Dendritic cell treated with granulocyte-macrophage colony-stimulating factor and Interleukin-4, amounts not matched to agents 40 ng/mL and 50 ng/mL, for 4 days (primary cell): ENCODE measurements around the gene OSBPL3.

ENCODE experiments used
- H3K27ac Mint-ChIP-seq: one replicate; pipeline ENCODE4 v1.8.0; 2022; ENCODE audit warnings: mild to moderate bottlenecking, mixed read lengths
- H3K27me3 Mint-ChIP-seq: one replicate; pipeline ENCODE4 v1.8.0; 2022; ENCODE audit warnings: mild to moderate bottlenecking, mixed read lengths
- H3K36me3 Mint-ChIP-seq: one replicate; pipeline ENCODE4 v1.8.0; 2022; ENCODE audit warnings: low read depth, mixed read lengths
- H3K4me1 Mint-ChIP-seq: one replicate; pipeline ENCODE4 v1.8.0; 2022; ENCODE audit warnings: low read depth, mixed read lengths
- H3K4me3 Mint-ChIP-seq: one replicate; pipeline ENCODE4 v1.8.0; 2022; ENCODE audit warnings: mild to moderate bottlenecking, moderate library complexity, mixed read lengths
- H3K9me3 Mint-ChIP-seq: one replicate; pipeline ENCODE4 v1.8.0; 2022; ENCODE audit warnings: mixed read lengths
- intact Hi-C: fragments of 100-400 bp; cut with micrococcal nuclease; formaldehyde crosslinking; loops from one replicate; pipeline ENCODE4 v1.15.0; 2022

OSBPL3 gene

GRCh38 chr7:24858108-24858977 is 121.6 kb downstream of the OSBPL3 start:
- H3K27me3 Mint-ChIP-seq, result no peaks in the 10 kb centered on the region
- no peak overlapping the region for H3K27ac Mint-ChIP-seq
- peaks cover 17% of the 10 kb centered on the region for H3K4me1 Mint-ChIP-seq
- peaks cover 68% of the 10 kb centered on the region for H3K36me3 Mint-ChIP-seq
- no peak overlapping the region for H3K4me3 Mint-ChIP-seq
- no peaks in the 10 kb centered on the region for H3K9me3 Mint-ChIP-seq
- intact Hi-C loops, result no loop called here

DNA sequence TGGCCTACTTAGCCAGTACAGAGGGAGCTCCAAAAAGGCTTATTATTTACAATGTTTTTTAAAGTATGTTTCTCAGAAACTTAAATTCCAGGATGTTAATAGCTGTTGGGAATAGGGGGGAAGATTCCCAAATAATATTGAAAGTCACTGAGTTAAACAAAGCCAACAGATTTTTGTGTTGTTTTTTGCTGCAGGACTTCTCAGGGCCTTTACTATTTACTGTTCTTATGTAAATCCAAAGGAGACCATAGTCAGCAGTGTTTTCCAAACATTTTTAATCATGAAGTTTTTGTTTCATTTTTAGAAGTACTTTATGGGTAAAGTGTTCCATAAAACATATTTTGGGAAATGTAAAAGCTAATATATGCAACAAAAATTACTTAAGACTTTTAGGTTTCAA is 122.4 kb downstream of the OSBPL3 start:
- H3K4me1 Mint-ChIP-seq, result peaks cover 10% of the 10 kb centered on the region
- no peaks in the 10 kb centered on the region for H3K9me3 Mint-ChIP-seq
- H3K36me3 Mint-ChIP-seq, result peaks cover 67% of the 10 kb centered on the region
- H3K27ac Mint-ChIP-seq, result no peak overlapping the region
- no peak overlapping the region for H3K4me3 Mint-ChIP-seq
- H3K27me3 Mint-ChIP-seq, result no peaks in the 10 kb centered on the region
- intact Hi-C loops, result no loop called here

DNA sequence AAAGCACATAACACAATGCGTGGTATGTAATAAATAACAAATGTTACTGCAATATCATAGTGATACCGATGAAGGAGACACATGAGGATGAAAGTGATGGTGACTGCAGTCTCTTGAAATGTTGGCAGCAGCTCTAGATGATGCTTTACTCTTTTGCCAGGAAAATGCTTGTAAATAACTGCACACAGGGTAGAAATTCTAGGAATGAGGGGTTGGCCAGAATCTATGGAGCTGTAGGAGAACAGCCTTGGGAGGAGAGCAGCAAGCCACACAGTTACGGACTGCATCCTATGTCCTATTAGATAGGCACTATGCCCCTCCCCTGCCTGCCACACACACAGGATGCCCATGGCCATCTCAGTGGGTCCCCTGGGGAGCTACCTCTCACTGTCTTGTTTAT is 125.1 kb downstream of the OSBPL3 start:
- Mint-ChIP-seq H3K9me3 (no peaks in the 10 kb centered on the region), H3K4me3 (no peak overlapping the region), H3K36me3 (peaks cover 71% of the 10 kb centered on the region), H3K27ac (no peak overlapping the region), H3K27me3 (no peaks in the 10 kb centered on the region), H3K4me1 (peaks cover 15% of the 10 kb centered on the region)
- intact Hi-C loops, result no loop called here

DNA sequence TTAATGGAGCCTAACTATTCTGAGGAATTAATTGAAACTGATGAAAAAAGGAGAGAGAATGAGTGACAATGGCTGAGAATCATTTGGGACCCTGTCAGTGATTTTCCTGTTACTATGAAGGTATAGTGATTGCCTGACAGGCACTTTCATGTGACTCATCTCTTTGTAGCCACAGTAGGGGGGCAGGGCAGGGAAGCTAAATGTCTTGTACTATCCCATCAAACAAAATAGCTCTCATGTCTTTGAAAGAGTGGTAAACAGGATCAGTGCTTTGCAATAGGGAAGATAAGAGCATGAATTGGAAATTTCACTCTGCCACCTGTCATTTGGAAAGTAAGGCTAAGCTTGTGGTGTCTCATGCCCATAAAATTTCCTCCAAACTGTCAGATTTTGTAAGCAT is 128.2 kb downstream of the OSBPL3 start:
- H3K27me3 Mint-ChIP-seq, result no peaks in the 10 kb centered on the region
- H3K4me3 Mint-ChIP-seq, result no peak overlapping the region

DNA sequence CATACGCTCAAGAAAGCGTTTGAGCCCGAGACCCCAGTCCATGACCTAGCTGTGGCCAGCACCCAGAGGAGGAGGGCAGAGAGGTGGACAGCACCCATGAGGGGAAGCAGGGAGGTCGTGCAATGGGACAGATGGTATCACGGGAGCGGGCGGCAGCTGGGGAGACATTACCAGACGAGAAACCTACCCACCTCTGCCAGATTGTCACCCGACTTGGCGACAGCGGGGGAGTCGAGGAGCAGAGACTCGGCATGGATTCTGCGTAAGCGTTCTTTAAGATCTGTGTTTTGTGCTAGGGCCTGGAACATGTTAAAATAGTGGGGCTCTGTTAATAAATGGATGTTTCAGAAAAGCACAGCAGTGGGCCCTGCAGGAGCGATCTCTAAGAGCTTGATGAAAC is 131.1 kb downstream of the OSBPL3 start:
- intact Hi-C loops, result no loop called here
- H3K4me3 Mint-ChIP-seq, result no peak overlapping the region
- H3K4me1 Mint-ChIP-seq, result peaks cover 8% of the 10 kb centered on the region
- peaks cover 77% of the 10 kb centered on the region for H3K36me3 Mint-ChIP-seq
- no peak overlapping the region for H3K27ac Mint-ChIP-seq
- H3K9me3 Mint-ChIP-seq, result no peaks in the 10 kb centered on the region
- H3K27me3 Mint-ChIP-seq, result no peaks in the 10 kb centered on the region

More for the DNA sequence above, 128.2 kb downstream of the OSBPL3 start:
- Mint-ChIP-seq H3K4me1 (peaks cover 15% of the 10 kb centered on the region), H3K9me3 (no peaks in the 10 kb centered on the region), H3K36me3 (peaks cover 85% of the 10 kb centered on the region), H3K27ac (no peak overlapping the region)
- intact Hi-C loops, result no loop called here

DNA sequence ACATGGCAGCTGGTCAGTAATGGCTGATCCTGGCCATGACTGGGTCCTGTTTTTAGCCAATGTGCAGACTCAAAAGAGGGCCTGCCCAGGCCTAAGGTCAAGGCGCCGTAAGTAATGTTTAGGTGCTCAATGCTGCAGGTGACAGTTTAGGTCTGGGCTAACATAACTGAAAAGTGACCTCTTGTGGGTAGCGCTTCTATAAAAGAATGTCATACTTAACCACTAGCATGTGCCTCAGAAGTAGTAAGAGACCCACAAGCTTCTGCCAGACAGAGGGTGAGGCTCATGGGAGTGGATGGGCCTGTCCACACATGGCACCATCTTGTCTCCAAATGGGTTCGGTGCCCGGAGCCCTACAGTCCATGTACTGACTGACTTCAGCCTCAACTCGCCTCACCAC is 132.2 kb downstream of the OSBPL3 start:
- Mint-ChIP-seq H3K27me3 (no peaks in the 10 kb centered on the region), H3K4me1 (peaks cover 13% of the 10 kb centered on the region), H3K9me3 (no peaks in the 10 kb centered on the region), H3K36me3 (peaks cover 80% of the 10 kb centered on the region), H3K4me3 (no peak overlapping the region), H3K27ac (no peak overlapping the region)
- intact Hi-C loops, result no loop called here

DNA sequence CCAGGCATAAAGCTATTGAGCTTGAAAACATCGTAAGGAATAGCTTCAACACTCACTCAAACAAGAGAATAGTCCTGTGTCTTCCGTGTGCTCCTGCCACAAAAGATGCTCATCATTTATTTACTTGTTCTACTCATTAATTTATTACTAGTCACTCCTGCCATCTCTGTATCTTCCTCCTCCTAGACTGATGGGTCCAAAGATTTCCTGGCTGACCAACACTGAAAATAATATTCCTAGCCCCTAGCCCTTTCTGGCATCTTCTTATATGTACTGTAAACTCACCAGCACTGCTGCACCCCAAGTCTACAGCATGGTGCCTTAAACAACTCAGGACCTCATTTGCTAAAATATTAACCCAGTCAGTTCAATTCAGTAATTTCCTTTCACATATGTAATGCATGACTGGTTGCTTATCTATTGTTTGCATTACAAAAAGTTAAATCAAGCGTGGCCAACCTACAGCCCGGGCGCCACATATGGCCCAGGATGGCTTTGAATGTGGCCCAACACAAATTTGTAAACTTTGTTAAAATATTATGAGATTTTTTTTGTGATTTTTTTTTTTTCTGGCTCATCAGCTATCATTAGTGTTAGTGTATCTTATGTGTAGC is 136.1 kb downstream of the OSBPL3 start:
- intact Hi-C loops, result no loop called here
- Mint-ChIP-seq H3K9me3 (no peaks in the 10 kb centered on the region), H3K4me3 (no peak overlapping the region), H3K27ac (no peak overlapping the region), H3K27me3 (no peaks in the 10 kb centered on the region), H3K4me1 (peaks cover 9% of the 10 kb centered on the region), H3K36me3 (peaks cover 75% of the 10 kb centered on the region)

DNA sequence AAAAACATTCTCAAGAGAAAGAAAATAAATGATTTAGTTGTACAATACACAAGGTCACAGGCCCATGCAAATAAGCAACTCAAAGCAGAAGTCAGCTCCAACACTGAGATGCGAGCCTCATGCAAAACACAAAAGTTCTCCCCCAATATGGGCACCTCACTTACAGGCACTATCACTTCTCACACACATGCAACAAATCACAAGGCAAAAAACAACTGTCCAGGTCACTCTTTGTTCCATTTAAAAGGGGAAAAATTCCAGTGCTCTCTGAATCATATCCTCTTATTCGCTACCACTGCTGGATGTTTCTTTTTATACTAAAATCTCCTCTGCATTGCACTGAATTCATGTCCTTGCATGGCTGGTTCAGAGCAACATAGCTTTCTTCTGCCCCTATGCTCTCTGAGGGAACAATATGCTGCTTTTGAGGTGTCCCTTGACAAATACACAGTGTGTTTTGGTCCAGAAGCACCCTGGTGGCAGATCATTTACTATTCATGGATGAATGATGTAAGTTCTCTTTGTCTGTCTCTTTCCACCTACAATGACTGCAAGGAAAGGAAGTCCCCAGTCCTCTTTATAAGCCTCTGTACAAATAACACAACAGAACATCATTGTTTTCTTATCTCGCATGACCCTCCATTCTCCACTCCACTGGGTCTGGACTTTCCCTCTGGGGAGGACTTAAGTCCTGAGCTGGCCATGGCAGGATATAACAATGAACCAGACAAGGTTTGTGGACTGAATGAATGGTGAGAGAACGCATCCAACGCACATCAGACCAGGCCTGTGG is 137.3 kb downstream of the OSBPL3 start:
- Mint-ChIP-seq H3K27ac (no peak overlapping the region), H3K4me3 (no peak overlapping the region), H3K4me1 (peaks cover 15% of the 10 kb centered on the region), H3K9me3 (no peaks in the 10 kb centered on the region), H3K36me3 (peaks cover 69% of the 10 kb centered on the region), H3K27me3 (no peaks in the 10 kb centered on the region)
- intact Hi-C loops, result no loop called here

DNA sequence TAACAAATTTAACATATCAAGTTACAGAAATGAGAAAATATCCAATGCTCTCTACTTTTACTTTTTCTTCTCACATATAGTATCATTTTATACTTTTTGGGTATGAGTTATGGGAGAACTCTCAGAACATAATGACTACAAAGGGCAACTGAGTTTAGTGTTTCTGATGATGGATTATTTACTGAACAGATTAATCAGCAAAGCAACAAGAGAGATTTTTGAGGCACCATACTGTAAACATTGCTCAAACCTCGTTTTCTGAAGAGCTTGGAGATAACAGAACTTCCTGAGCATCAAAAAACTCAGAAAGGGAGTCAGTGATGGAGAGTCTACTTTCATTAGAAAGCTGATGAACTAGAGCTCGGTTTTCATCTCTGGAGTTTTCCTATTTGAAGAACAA is 137.9 kb downstream of the OSBPL3 start:
- H3K36me3 Mint-ChIP-seq, result peaks cover 65% of the 10 kb centered on the region
- H3K27me3 Mint-ChIP-seq, result no peaks in the 10 kb centered on the region
- H3K4me1 Mint-ChIP-seq, result peaks cover 20% of the 10 kb centered on the region
- intact Hi-C loops, result no loop called here
- H3K4me3 Mint-ChIP-seq, result no peak overlapping the region
- no peak overlapping the region for H3K27ac Mint-ChIP-seq
- no peaks in the 10 kb centered on the region for H3K9me3 Mint-ChIP-seq

GRCh38 chr7:24840563-24840962 is 139.4 kb downstream of the OSBPL3 start:
- peaks cover 30% of the 10 kb centered on the region for H3K4me1 Mint-ChIP-seq
- H3K36me3 Mint-ChIP-seq, result peaks cover 55% of the 10 kb centered on the region

DNA sequence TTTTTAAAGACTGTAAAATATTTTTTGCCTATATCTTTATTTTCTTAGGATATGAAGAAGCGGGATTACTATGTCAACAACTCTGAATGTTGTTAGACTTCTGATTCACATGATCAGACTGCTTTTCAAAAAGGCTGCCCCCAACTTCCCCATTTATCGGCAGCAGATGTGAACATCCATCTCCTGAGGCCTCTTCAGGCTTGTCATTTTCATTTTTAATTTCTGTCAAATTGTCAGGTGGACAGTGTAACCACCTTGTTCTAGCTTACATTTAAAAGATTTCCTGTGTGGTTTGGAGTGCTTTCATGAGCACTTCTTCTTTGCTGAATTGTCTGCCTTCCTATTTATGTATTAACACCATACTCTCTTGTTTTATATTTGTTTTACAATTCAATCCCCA is 143.9 kb downstream of the OSBPL3 start:
- no peaks in the 10 kb centered on the region for H3K27me3 Mint-ChIP-seq
- intact Hi-C loops, result no loop called here
- H3K27ac Mint-ChIP-seq, result peak overlapping the region; percentile 43
- no peaks in the 10 kb centered on the region for H3K9me3 Mint-ChIP-seq
- peaks cover 24% of the 10 kb centered on the region for H3K36me3 Mint-ChIP-seq
- H3K4me1 Mint-ChIP-seq, result peaks cover 63% of the 10 kb centered on the region
- no peak overlapping the region for H3K4me3 Mint-ChIP-seq

More at GRCh38 chr7:24840563-24840962, 139.4 kb downstream of the OSBPL3 start:
- Mint-ChIP-seq H3K27ac (no peak overlapping the region), H3K27me3 (no peaks in the 10 kb centered on the region), H3K4me3 (no peak overlapping the region), H3K9me3 (no peaks in the 10 kb centered on the region)
- intact Hi-C loops, result no loop called here

DNA sequence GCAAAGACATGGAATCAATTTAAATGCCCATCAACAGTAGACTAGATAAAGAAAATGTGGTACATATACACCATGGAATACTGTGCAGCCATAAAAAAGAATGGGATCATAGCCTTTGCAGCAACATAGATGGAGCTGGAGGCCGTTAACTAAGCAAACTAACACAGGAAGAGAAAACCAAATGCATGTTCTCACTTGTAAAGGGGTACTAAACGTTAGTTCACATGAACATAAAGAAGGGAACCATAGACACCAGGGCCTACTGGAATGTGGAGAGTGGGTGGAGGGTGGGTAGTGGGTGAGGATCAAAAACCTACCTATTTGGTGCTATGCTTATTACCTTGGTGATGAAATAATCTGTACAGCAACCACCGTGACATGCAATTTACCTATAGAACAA is 144.3 kb downstream of the OSBPL3 start:
- Mint-ChIP-seq H3K4me3 (no peak overlapping the region), H3K27ac (no peak overlapping the region), H3K9me3 (no peaks in the 10 kb centered on the region), H3K36me3 (peaks cover 24% of the 10 kb centered on the region), H3K4me1 (peaks cover 68% of the 10 kb centered on the region), H3K27me3 (no peaks in the 10 kb centered on the region)
- intact Hi-C loops, result no loop called here

DNA sequence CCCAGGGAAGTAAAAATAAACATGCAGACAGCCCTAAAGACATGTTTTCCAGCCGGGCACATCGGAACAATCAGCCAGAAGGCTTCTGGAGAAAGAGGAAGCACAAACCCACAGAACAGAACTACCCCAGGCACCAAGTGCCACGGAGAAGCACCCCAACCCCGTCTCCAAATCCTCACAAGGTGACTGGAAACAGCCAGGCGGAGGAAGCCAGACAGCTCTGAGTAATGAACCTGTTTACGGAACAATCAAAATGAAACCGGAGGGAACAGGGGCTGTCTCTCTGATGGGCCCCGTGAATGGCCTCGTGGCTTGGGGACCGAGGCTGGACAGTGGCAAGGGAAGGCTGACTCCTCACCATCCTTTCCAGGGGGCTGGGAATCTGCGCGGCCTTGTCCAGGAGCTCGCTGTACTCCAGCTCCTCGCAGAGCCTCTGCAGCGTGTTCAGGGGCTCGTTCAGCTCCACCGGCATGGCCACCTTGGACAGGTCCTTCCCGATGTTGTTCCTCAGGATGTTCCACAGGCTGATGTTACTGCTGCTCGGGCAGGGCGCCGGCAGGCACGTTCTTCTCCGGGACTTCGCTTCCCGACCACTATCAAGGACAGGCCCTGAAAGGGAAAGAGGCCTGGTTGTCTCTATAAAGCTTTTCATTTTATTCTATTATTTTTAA is 145.7 kb downstream of the OSBPL3 start:
- Mint-ChIP-seq H3K4me1 (peaks cover 77% of the 10 kb centered on the region), H3K27me3 (no peaks in the 10 kb centered on the region), H3K4me3 (peak overlapping the region; percentile 55), H3K27ac (peak overlapping the region; percentile 91), H3K36me3 (peaks cover 24% of the 10 kb centered on the region), H3K9me3 (no peaks in the 10 kb centered on the region)
- intact Hi-C loops, result no loop called here
